HG03039 (cell line): ENCODE measurements around the gene MYOM3.

ENCODE experiments used
- ATAC-seq: cut with Tn5 transposase; IDR thresholded peaks from one replicate; pipeline ENCODE4 v1.9.1; 2021; ENCODE audit warnings: mild to moderate bottlenecking, moderate library complexity; ENCODE audit not compliant: unreplicated experiment

Gene MYOM3

DNA sequence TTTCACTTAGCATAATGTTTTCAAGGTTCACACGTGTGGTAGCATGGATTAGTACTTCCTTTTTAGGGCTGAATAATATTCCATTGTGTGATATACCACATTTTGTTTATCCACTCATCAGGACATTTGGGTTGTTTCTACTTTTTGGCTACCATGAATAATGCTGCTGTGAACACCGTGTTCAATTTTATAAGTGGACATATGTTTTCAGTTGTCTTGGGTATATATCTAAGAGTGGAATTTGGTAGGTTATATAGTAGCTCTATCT is 27.2 kb upstream of the MYOM3 start:
- no peak for ATAC-seq

DNA sequence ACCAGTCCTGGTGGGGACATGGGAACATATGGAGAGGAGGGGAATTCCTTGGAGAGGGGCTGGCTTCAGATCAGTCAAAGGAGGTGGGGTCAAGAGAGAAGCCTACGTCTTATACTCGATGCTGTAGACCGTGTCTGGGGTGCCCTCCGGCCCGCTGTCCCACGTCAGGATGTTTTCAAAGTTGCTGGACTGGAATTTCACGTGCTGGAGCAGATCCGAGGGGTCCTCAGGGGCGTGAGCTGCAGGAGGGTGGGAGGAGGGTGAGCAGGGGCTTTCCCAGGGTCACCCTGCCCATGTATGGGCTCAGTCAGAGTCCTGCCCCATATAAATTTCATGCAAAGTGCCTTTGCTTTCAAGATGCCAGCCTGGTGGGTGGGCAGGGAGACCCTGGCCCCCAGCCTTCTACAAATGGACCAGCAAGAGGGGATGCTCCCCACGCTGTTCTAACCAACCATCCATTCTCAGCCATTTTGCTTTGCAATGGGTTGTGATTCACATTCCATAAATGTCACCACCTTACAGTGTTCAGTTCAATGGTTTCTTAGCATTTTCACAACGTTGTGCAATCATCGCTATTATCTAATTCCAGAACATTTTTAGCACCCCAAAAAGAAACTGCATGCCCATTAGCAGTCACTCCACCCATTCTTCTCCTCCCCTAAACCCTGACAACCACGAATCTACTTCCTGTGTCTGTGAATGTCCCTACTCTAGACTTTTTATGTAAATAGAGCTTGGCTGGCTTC is 26.7 kb upstream of the MYOM3 start:
- ATAC-seq: no peak

DNA sequence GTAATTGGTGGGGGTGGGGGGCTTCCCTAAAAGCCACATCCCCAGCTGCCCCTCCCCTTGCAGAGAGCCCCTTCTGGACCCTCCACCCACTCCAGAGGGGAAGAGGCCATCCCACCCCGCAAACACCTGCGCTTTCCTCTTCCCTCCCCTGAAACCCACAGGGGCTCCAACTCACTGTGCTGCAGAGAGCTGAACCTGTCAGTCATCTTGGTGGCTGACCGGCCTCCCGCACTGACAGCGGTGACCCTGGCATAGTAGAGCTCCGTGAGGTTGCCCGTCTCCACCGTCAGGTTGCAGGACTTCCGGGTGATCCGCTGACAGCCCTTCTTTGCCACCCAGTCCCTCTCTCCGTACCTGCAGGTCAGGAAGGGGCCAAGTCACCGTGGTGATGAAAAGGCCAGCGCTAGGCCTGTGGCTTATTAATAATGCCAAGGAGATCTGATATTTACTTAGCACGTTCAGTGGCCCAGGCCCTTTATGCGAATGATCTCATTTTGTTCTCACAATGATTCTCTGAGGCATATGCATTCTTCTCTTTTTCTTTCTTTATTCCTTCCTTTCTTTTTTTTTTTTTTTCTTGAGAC is 25.1 kb upstream of the MYOM3 start:
- ATAC-seq: no peak

DNA sequence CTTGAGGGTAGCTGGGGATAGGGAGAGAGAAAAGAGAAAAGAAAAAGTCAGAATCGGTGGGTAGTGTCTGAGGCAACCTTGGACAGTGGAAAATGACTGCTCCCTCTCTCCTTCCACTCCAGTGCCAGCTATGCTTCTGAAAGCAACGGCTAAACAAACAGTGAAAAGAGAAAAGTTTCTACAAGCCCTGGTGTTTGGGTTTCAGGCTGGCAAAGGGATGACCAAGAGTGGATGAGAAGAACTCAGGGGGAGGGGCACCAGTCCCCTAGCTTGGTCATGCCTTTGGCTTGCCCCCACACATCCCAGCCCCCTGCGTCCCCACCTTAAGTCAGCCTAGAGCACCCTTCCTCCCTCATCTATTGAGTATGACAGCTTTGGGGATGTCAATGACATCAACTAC is 22.4 kb upstream of the MYOM3 start:
- no peak for ATAC-seq

DNA sequence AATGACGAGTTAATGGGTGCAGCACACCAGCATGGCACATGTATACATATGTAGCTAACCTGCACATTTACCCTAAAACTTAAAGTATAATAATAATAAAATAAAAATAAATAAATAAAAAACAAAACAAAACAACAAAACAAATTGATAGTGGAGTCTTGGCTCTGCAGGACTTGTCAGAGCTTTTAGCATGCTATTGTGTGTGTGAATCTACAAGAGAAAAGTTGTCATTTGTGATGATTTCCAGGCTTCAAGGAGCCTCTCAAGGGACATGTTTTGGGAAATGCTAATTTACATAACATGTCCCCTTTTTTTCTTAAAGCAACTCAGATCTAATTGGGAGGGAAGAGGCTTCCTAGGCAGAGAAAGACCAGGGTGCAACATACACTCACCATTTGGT is 21.9 kb upstream of the MYOM3 start:
- no peak for ATAC-seq

DNA sequence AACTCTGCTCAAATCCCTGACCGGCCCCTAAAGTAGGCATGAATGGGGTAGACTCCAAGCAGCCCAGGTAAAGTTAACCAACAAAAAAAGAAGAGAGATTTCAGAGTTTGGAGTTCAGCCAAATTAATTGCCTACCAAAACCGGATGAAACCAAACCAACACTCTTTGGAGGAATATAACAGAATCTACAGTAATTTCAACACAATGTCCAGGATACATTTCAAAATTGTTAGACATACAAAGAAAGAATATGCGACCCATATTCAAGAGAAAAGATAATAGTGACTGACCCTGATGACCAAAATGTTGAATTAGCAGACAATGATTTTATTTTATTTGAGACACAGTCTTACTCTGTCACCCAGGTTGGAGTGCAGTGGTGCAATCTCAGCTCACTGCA is 18.4 kb upstream of the MYOM3 start:
- ATAC-seq: no peak

DNA sequence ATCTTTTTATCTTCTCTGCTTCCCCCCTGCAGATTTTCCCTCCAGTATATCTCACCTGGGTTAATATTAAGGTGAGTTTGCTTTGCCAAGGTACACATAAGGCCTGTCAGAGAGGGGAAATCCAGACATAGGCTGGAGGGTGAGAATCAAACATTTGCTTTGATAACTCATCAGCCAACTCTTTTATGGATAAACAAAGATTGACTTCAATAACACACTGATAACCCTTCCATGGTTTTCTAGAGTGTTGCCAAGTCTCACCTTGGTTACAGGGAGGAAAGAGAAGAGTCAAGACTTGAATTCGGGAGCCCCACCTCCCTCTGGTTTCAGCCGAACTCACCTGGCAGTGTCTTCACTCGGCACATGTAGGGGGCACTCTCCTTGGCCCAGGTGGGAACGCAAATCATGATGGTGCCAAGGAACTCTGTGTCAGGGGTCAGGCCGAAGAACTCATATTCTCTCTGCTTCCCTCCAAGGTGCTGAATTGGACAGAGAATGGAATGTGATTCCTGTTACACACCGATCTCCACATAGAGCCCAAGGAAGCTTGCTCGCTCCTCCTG is 15.9 kb upstream of the MYOM3 start:
- ATAC-seq: no peak

DNA sequence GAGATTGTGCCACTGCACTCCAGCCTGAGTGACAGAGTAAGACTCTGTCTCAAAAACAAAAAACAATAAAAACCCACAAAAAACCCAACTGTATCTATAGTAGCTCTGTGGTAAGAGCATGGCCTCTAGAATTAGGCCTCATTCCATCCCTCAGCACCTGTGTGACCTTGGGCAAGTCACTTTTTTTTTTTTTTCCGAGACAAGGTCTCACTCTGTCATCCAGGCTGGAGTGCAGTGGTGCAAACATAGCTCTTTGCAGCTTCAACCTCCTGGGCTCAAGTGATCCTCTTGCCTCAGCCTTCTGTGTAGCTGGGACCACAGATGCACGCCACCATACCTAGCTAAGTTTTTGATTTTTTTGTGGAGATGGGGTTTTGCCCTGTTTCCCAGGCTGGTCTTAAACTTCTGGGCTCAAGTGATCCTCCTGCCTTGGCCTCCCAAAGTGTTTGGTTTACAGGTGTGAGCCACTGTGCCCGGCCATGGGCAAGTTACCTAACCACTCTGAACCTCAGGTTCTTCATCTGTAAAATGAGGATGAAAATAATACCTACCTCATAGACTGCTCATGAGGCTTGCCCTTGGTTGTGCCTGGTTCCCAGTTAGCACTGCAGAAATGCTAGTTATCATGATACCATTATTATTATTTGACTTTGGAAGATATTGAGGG is 15.3 kb upstream of the MYOM3 start:
- no peak for ATAC-seq

DNA sequence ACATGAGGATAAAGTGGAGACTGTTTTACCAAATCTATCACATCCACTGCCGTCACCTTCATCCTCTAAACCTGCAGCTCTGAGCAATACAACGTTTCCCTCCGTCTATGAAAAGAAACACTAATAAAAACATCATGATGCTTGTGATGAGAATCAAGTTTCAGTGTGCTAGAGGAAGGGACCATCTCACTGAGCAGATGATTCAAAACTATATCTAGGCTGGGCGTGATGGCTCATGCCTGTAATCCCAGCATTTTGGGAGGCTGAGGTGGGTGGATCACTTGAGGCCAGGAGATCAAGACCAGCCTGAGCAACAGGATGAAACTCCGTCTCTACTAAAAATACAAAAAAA is 14.7 kb upstream of the MYOM3 start:
- ATAC-seq: no peak

DNA sequence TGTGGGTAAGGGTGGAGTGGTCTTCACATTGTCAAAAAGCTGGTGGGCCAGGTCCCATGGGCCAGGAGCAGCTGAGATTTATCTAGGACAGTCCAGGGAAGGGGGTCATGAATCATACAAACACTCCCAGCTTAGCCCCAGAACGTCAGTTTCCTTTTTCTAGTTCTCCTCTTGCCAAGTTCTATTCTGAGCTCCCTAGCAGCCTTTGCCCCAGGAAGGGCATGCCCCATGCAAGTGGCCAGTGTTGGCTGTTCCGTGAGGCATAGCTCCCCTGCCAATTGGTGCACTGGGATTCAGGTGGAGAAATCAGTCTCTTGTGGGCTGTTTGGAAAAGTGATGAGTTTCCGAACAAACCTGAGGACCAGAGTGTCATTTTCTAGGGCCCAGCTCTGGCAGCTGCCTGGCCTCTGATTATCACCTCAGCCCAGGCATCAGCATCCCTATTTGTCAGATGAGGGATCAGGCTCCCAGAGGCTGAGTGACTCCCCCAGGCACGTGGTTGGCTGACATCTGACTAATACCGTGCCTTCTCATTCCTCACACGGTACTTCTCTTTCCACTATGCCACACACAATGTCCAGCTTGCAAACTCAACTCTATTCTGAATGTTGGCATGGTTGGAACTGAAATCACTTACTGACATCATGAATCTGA is 14.2 kb upstream of the MYOM3 start:
- no peak for ATAC-seq

DNA sequence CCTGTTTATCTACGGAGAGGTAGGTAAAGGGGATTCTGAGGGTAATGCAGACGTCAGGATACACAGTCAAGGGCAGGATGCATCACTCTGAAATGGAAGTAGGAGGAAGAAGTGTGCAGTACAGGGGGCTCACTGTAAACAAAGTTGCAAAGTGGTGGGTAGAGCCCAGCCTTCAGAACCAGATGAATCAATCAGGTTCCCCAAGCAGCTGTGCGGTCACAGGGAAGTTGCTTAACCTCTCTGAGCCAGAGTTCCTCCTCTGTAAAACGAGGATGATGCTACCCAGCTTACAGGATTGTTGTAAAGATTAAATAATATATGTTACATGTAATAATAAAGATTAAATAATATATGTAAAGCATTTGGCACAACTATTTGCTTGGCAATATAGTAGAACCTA is 13.5 kb upstream of the MYOM3 start:
- ATAC-seq: no peak

DNA sequence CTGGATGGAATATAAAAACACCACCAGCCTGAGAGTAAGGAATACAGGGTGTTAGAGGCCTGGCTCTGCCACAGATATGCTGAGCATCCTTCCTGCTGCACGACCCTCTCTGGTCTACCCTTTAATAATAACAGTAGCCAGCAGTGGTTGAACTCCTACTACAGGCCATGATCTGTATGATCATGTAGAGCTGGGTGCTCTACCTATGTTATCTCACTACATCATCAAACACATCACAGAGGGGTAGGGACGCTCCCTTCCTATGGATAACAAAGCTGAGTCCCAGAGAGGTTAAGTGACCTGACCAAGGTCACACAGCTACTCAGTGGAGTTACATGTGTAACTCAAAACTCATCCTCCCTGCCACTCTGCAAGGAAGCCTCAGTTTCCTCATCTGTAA is 13.0 kb upstream of the MYOM3 start:
- ATAC-seq: no peak

DNA sequence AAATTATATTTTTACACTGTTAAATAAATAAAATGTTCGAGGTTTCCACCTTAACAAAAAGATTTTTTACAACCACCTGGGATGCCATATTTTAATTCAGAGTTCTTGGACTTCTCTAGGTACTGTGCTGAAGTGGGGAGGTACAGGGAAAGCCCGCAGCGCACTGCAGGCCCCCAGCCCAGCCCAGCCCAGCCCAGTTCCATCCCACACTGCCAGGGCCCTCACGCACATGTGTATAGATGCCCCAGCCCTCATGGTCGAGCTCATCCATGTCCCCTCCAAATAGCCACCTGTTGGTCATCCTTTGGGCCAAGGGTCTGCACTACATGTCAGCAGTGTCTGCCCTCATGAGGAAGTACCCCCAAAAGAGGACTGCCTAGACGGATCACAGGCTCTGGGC is 11.7 kb upstream of the MYOM3 start:
- no peak for ATAC-seq

DNA sequence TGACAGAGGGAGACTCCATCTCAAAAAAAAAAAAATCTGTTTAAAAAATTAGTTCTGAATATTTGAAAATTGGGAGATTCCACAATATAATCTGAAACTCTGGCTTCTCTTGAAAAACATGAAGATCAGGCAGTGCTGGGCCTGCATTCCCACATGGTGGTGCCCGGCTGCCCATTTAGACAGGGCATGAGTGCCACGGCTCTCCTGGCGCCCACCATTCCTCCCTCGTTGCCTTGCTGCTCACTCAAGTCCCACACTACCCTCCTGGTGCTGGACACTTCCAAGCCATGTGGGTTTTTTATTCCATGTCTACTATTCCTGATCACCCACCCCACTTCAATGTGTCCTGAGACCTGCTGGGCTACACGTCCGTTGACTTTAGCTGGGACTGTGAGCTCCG is 10.8 kb upstream of the MYOM3 start:
- ATAC-seq: no peak

DNA sequence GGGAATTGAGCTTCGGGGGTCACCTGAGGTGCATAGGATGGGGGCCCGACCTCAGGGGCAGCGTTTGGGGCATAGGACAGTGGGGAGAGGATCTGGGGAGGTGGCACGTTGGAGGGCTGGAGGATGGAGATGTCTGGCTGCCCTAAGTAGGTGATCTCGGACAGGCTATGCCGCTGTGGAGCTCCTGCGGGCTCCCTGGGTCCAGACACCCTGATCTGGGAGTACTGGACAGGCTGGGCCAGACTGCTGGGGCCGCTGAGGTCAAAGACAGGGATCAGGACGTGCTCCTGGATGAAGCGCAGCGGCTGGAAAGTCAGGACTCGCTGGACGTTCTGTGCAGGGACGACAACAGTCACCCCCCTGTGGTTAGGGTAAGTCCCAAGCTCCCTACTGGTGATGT is 9.5 kb upstream of the MYOM3 start:
- no peak for ATAC-seq

DNA sequence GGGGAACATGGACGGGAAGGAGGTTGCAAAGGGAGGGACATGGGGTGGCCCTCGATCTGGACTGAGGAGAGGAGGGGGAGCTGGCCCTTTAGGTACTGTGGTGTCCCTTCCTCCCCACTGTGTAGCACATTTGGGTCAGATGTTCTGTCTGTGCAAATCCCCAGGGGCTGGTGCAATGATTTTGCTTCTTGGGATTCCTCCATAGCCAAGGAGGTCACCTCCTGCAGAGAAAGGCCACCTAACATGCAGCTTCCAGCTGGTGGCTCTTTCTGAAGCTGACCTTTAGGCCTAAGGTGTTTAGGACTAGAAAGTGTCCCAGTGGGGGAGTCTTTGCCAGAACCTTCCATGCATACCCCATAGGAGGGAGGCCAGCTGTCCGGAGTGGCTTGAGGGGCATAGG is 9.0 kb upstream of the MYOM3 start:
- ATAC-seq: no peak

DNA sequence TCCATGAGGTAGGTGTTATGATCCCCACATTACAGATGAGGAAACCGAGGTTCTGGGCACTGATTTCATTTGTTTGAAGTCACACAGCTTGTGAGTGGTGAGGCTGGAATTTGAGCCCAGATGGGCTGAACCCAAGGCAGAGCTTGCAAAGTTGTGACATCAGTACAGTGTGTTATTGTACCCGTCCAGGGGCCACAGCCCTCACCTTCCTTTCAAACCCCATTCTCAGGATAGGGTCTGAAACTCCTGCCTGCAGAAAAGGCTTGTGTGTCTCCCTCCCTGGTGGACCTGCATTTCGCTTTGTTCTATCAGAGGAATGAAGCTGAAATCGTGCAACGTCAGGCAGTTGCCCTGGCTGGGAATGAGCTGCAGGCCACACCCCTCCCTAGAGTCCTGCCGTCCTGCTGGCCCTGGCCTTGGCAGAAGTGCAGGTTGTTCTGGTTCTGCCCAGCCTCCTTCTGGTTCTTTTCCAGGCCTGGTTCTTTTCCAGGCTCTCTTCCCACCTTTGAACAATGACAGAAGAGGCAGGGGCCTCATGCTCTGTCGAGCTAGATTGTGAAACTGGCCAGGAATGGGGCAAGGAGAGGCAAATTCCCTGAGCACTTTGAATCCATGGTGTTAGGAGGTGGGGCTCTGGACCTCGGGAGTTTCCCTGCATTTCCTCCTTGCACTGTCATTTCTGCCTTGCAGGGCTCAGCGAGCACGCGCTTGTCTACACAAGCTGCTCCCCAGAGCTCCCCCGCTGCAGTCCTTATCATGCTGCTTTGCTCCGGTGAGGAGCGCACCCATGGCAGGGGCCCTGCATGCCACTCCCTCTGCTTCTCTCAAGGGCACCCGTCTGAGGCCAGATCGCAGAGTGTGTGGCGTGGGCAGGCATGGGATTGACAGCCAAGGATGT is 8.2 kb upstream of the MYOM3 start:
- no peak for ATAC-seq

DNA sequence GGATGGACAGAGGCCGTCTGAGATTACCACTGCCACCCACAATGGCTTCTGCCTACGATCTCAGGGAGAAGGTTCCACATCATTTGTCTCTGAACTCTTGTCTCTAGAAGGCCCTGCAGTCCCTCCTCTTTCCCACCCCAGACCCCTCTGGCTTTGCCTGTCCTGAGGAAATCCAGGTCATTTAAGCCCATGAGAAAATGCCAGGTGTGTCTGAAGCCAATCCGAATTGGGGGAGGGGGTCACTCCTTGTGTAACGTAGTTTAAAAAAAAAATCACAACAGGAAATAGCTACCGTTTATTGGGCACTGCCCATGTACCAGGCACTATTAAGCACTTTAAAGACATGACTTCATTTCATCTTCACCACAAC is 7.5 kb upstream of the MYOM3 start:
- no peak for ATAC-seq

DNA sequence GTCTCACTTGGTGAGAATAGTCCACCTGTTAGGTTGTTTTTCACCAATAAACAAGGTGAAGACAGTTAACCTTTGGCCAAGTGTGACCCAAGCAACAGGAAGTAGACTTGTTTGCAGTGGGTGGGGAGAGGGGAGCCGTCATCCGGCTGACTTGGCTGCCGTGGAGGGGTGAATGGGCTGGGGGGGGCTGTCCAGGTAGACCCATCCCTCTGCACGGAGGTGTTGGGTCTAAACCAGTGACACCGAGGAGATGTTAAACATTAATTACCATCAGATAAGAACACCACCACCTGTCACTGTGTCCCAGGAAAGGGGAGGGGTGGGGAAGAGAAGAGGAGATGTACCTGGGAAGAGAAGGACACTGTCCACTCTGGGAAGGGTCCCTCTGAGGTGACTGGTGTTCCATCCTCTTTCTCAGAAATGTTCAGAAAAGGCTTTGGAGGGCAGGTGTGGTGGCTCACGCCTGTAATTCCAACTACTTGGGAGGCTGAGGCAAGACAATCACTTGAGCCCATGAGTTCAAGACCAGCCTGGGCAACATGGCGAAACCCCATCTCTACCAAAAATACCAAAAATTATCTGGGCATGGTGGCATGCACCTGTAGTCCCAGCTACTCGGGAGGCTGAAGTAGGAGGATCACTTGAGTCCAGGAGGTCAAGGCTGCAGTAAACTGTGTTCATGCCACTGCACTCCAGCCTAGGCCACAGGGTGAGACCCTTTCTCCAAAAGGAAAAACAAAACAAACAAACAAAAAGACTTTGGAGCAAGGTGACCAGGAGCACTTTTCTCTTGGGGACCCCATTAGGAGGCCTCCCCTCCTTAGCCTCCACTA is 6.7 kb upstream of the MYOM3 start:
- ATAC-seq: no peak

DNA sequence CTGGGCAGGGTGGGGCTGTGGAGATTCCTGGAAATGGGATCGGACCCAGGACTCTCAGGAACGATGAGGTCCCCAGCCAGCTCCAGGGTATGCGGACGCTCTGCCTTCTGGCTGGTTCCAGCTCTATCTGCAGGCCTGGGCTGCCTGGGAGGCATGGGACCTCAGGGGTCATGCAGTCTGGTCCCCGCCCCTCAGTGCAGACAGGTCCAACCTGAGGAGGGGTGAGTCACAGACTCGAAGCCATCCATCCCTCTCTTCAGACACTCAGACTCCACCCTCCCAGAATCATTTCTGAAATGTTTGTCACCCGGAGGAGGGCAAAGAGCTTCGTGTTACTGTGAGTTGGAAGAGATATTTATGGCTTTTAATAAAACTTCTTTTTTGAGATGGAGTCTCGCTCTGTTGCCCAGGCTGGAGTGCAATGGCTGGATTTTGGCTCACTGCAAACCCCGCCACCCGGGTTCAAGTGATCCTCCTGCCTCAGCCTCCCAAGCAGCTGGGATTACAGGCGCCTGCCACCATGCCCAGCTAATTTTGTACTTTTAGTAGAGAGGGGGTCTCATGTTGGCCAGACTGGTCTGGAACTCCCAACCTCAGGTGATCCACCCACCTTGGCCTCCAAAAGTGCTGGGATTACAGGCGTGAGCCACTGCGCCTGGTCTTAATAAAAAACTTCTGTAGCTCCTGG is 5.9 kb upstream of the MYOM3 start:
- no peak for ATAC-seq
